Peyer's patch (tissue), 4 donors: ENCODE data around the gene LRTM1.

Experiments used
- CTCF ChIP-seq, 6 experiments: fragments of 450-650 bp in 4 of 6; fragments of 200-600 bp in 2 of 6; sonication (generic) in 1 of 6; IDR thresholded peaks; one replicate each; pipeline ENCODE4 v1.5.1; 2017 to 2019; ENCODE audit warnings: antibody characterized with exemption in 6 of 6, mild to moderate bottlenecking in 3 of 6, moderate library complexity in 1 of 6
- POLR2A ChIP-seq, 2 donors: fragments of 450-650 bp; IDR thresholded peaks; one replicate each; pipeline ENCODE4 v1.5.1; 2017; ENCODE audit warnings: antibody characterized with exemption in 2 of 2, mild to moderate bottlenecking in 2 of 2, moderate library complexity in 2 of 2

GRCh38 chr3:54914180-54914579, 13.7 kb downstream of the LRTM1 start:
- no peak for TF ChIP-seq POLR2A (IDR thresholded peaks at IDR 0.05)
- TF ChIP-seq CTCF (IDR thresholded peaks at IDR 0.05), result no peak
